T-helper 17 cell (primary cell): Measurements from ENCODE around the gene NEDD8. TPM values are rescaled to one million over a fixed set of nuclear protein-coding genes. Genes with fewer than 3 reads are reported as not detected.

Source experiments
- ATAC-seq: fragments of 150-1000 bp; cut with Tn5 transposase; 2 replicates; pipeline ENCODE4 v1.10.0; 2021; ENCODE audit warnings: mild to moderate bottlenecking, moderate library complexity
- DNase-seq, 3 donors: peaks; one replicate each; pipeline versions ENCODE4 v3.0.0 to v3.0.0-alpha.2; 2020 to 2021
- H3K9me3 ChIP-seq: one replicate; pipeline ENCODE4 v1.7.0; 2013; ENCODE audit warnings: low read length, mild to moderate bottlenecking; ENCODE audit not compliant: control insufficient read depth, poor library complexity, severe bottlenecking
- H3K27ac Mint-ChIP-seq: one replicate; pipeline ENCODE4 v1.8.0; 2022; ENCODE audit warnings: mild to moderate bottlenecking, moderate library complexity, mixed read lengths
- H3K27me3 Mint-ChIP-seq: one replicate; pipeline ENCODE4 v1.8.0; 2022; ENCODE audit warnings: mixed read lengths
- H3K36me3 Mint-ChIP-seq: one replicate; pipeline ENCODE4 v1.8.0; 2022; ENCODE audit warnings: low read depth, mixed read lengths
- H3K4me1 Mint-ChIP-seq: one replicate; pipeline ENCODE4 v1.8.0; 2022; ENCODE audit warnings: mild to moderate bottlenecking, mixed read lengths
- H3K4me3 Mint-ChIP-seq: one replicate; pipeline ENCODE4 v1.8.0; 2022; ENCODE audit warnings: mild to moderate bottlenecking, moderate library complexity, mixed read lengths
- total RNA-seq, 4 donors: library from RNA in 2 of 4; stranded (reverse) in 2 of 4; gene quantifications; one replicate each; pipeline ENCODE4 v1.2.3 and lab custom pipeline; 2022 to 2026

Gene NEDD8
- total RNA-seq, 2 donors from 2014 or later = 90.0 to 99.5 TPM

GRCh38 chr14:24177041-24177825 is 54.9 kb downstream of the NEDD8 start:
- ATAC-seq = no peak
- DNase-seq = no peak
- H3K9me3 ChIP-seq = no peaks in the 10 kb centered on the region
- H3K4me3 Mint-ChIP-seq = no peak overlapping the region
- H3K4me1 Mint-ChIP-seq = peaks cover 7% of the 10 kb centered on the region
- H3K36me3 Mint-ChIP-seq = peaks cover 2% of the 10 kb centered on the region
- H3K27me3 Mint-ChIP-seq = no peaks in the 10 kb centered on the region
- H3K27ac Mint-ChIP-seq = peak overlapping the region; percentile 56

- no peak for ATAC-seq
- H3K27ac Mint-ChIP-seq = peak overlapping the region; percentile 56
- H3K36me3 Mint-ChIP-seq = no peaks in the 10 kb centered on the region
These were observed 55.6 kb downstream of the NEDD8 start for GRCh38 chr14:24176599-24176998.

GRCh38 chr14:24172871-24173281 is 59.3 kb downstream of the NEDD8 start:
- H3K4me3 Mint-ChIP-seq = peak overlapping the region; percentile 79
- H3K9me3 ChIP-seq = no peaks in the 10 kb centered on the region
- peak overlapping the region; percentile 65 for H3K27ac Mint-ChIP-seq
- H3K4me1 Mint-ChIP-seq = peaks cover 20% of the 10 kb centered on the region
- no peaks in the 10 kb centered on the region for H3K27me3 Mint-ChIP-seq
- H3K36me3 Mint-ChIP-seq = peaks cover 6% of the 10 kb centered on the region
- ATAC-seq = no peak
- DNase-seq = no peak

More at GRCh38 chr14:24176599-24176998, 55.6 kb downstream of the NEDD8 start:
- no peak overlapping the region for H3K4me3 Mint-ChIP-seq
- no peak for DNase-seq
- no peaks in the 10 kb centered on the region for H3K9me3 ChIP-seq
- peaks cover 11% of the 10 kb centered on the region for H3K4me1 Mint-ChIP-seq
- no peaks in the 10 kb centered on the region for H3K27me3 Mint-ChIP-seq

GRCh38 chr14:24172261-24172860 is 59.8 kb downstream of the NEDD8 start:
- Mint-ChIP-seq H3K36me3 (peaks cover 10% of the 10 kb centered on the region), H3K27me3 (no peaks in the 10 kb centered on the region), H3K27ac (peak overlapping the region; percentile 90), H3K4me1 (peaks cover 23% of the 10 kb centered on the region), H3K4me3 (peak overlapping the region; percentile 89)
- DNase-seq (no peak), ATAC-seq (no peak)
- H3K9me3 ChIP-seq = no peaks in the 10 kb centered on the region

GRCh38 chr14:24171422-24172260 is 60.5 kb downstream of the NEDD8 start, which contains the start of gene REC8:
Gene REC8, plus strand, starts transcription at chr14:24172080. Its CDS starts 473 bp downstream, at chr14:24172553.
- Mint-ChIP-seq H3K27ac (peak within 1 kb of the TSS; percentile 90), H3K4me1 (peaks cover 25% of the 10 kb centered on the region), H3K4me3 (peak within 1 kb of the TSS; percentile 89), H3K27me3 (no peaks in the 10 kb centered on the region), H3K36me3 (peaks cover 10% of the 10 kb centered on the region)
- H3K9me3 ChIP-seq = no peaks in the 10 kb centered on the region
- ATAC-seq (peak; percentile 82), DNase-seq (peak; percentile 33 to 61 (median 48))

GRCh38 chr14:24167469-24168114 is 64.6 kb downstream of the NEDD8 start:
- Mint-ChIP-seq H3K27me3 (no peaks in the 10 kb centered on the region), H3K36me3 (peaks cover 16% of the 10 kb centered on the region), H3K4me1 (peaks cover 38% of the 10 kb centered on the region), H3K27ac (no peak overlapping the region), H3K4me3 (no peak overlapping the region)
- no peak for DNase-seq
- H3K9me3 ChIP-seq = no peaks in the 10 kb centered on the region
- no peak for ATAC-seq

Other genes starting within 250 kb of the NEDD8 start
- gene DHRS4L2, start 243.4 kb downstream of the NEDD8 start, total RNA-seq = 1 to 10 TPM; 9.9 to 10.0 TPM
- under 1 TPM in 1 of 2 donors, not detected in 1; 0.31 TPM for gene CARMIL3, start 180.4 kb downstream of the NEDD8 start, total RNA-seq
- not detected for gene CPNE6, start 160.8 kb downstream of the NEDD8 start, total RNA-seq
- 10 to 100 TPM; 14.2 to 15.5 TPM for gene PCK2, start 138.1 kb downstream of the NEDD8 start, total RNA-seq
- gene DCAF11, start 117.6 kb downstream of the NEDD8 start, total RNA-seq = 10 to 100 TPM; 75.5 to 86.1 TPM
- gene NRL, start 117.4 kb downstream of the NEDD8 start, total RNA-seq = 1 to 10 TPM; 2.2 to 3.2 TPM
- 1 to 10 TPM; 1.4 to 1.9 TPM for gene FITM1, start 101.7 kb downstream of the NEDD8 start, total RNA-seq
- gene PSME1, start 96.2 kb downstream of the NEDD8 start, total RNA-seq = 100 to 1,000 TPM; 235 to 257 TPM
- gene EMC9, start 90.8 kb downstream of the NEDD8 start, total RNA-seq = 1 to 10 TPM; 8.3 to 9.7 TPM
- gene PSME2, start 85.8 kb downstream of the NEDD8 start, total RNA-seq = 100 to 1,000 TPM; 134 to 141 TPM
- 10 to 100 TPM; 85.8 to 98.3 TPM for gene RNF31, start 84.9 kb downstream of the NEDD8 start, total RNA-seq
- 100 to 1,000 TPM; 172 to 230 TPM for gene IRF9, start 71.1 kb downstream of the NEDD8 start, total RNA-seq
- 10 to 100 TPM; 66.3 to 94.8 TPM for gene REC8, start 60.3 kb downstream of the NEDD8 start, total RNA-seq
- 10 to 100 TPM; 46.6 to 47.3 TPM for gene IPO4, start 43.6 kb downstream of the NEDD8 start, total RNA-seq
- 10 to 100 TPM; 22.3 to 22.6 TPM for gene TM9SF1, start 36.9 kb downstream of the NEDD8 start, total RNA-seq
- gene TSSK4, start 26.7 kb downstream of the NEDD8 start, total RNA-seq = under 1 TPM; 0.27 to 0.55 TPM
- 10 to 100 TPM; 69.9 to 77.2 TPM for gene CHMP4A, start 18.9 kb downstream of the NEDD8 start, total RNA-seq
- gene MDP1, start 16.3 kb downstream of the NEDD8 start, total RNA-seq = 1 to 10 TPM; 4.0 to 5.9 TPM
- gene GMPR2, start 562 bp upstream of the NEDD8 start, total RNA-seq = 10 to 100 TPM; 37.0 to 44.0 TPM
- gene TINF2, start 10.3 kb upstream of the NEDD8 start, total RNA-seq = 100 to 1,000 TPM; 106 to 107 TPM
- gene TGM1, start 30.8 kb upstream of the NEDD8 start, total RNA-seq = 1 to 10 TPM; 3.4 to 4.3 TPM
- 10 to 100 TPM; 54.4 to 72.1 TPM for gene RABGGTA, start 39.2 kb upstream of the NEDD8 start, total RNA-seq
- gene DHRS1, start 67.4 kb upstream of the NEDD8 start, total RNA-seq = 10 to 100 TPM; 24.0 to 27.0 TPM
- 10 to 100 TPM; 25.7 to 27.7 TPM for gene NOP9, start 67.5 kb upstream of the NEDD8 start, total RNA-seq
- gene CIDEB, start 75.6 kb upstream of the NEDD8 start, total RNA-seq = 10 to 100 TPM; 14.5 to 16.8 TPM
- gene LTB4R2, start 77.8 kb upstream of the NEDD8 start, total RNA-seq = 10 to 100 TPM; 17.3 to 23.3 TPM
- 10 to 100 TPM; 21.5 to 23.1 TPM for gene LTB4R, start 79.1 kb upstream of the NEDD8 start, total RNA-seq
- gene ADCY4, start 102.7 kb upstream of the NEDD8 start, total RNA-seq = 1 to 10 TPM; 5.4 to 7.9 TPM
- 10 to 100 TPM; 22.7 to 26.1 TPM for gene RIPK3, start 107.6 kb upstream of the NEDD8 start, total RNA-seq
- not detected for gene NFATC4, start 135.8 kb upstream of the NEDD8 start, total RNA-seq
- under 1 TPM in 1 of 2 donors, not detected in 1; 0.22 TPM for gene NYNRIN, start 166.6 kb upstream of the NEDD8 start, total RNA-seq
- 1 to 10 TPM; 4.2 to 6.0 TPM for gene CBLN3, start 197.3 kb upstream of the NEDD8 start, total RNA-seq
- 100 to 1,000 TPM; 118 to 128 TPM for gene KHNYN, start 197.6 kb upstream of the NEDD8 start, total RNA-seq
- gene SDR39U1, start 210.4 kb upstream of the NEDD8 start, total RNA-seq = 10 to 100 TPM; 64.3 to 82.6 TPM